Measurements from ENCODE around the gene DEXI. TPM values are rescaled to one million over a fixed set of nuclear protein-coding genes. Genes with fewer than 3 reads are reported as not detected.

DEXI gene
- total and polyA plus RNA-seq, 2 of the 13 experiments (the other 11 are each of a cell fraction or from before 2014, with no cell fraction given) = 51.5 to 70.4 TPM

- TF ChIP-seq ZBTB42 (CRISPR knock-in tag; IDR thresholded peaks at IDR 0.05) = peak; percentile 90
- TF ChIP-seq ZZZ3 (CRISPR knock-in tag; IDR thresholded peaks at IDR 0.05; ENCODE audit: borderline replicate concordance) = no peak; the same call in 1 of the 2 replicates
- TF ChIP-seq, protein P1, sequence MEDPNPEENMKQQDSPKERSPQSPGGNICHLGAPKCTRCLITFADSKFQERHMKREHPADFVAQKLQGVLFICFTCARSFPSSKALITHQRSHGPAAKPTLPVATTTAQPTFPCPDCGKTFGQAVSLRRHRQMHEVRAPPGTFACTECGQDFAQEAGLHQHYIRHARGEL (CRISPR knock-in tag; IDR thresholded peaks at IDR 0.05) = no peak
- TF ChIP-seq DDIT3 (CRISPR knock-in tag; IDR thresholded peaks at IDR 0.05) = no peak
- TF ChIP-seq SMYD3 (CRISPR knock-in tag; IDR thresholded peaks at IDR 0.05) = peak; percentile 10; the same call in 1 of the 2 replicates
- peak; percentile 84; the same call in 1 of the 2 replicates for TF ChIP-seq HOXD1 (CRISPR knock-in tag; IDR thresholded peaks at IDR 0.05)
- TF ChIP-seq ZNF12 (CRISPR knock-in tag; IDR thresholded peaks at IDR 0.05) = peak; percentile 84
- TF ChIP-seq NFAT5 (CRISPR knock-in tag; IDR thresholded peaks at IDR 0.05) = peak; percentile 93; the same call in 1 of the 2 replicates
- peak; percentile 77 for TF ChIP-seq ZNF574 (CRISPR knock-in tag; IDR thresholded peaks at IDR 0.05)
- TF ChIP-seq ETV5 (CRISPR knock-in tag; IDR thresholded peaks at IDR 0.05; ENCODE audit: borderline replicate concordance) = peak; percentile 40; the same call in 1 of the 2 replicates
- no peak for TF ChIP-seq SP2 (CRISPR knock-in tag; IDR thresholded peaks at IDR 0.05)
- TF ChIP-seq ZNF572 (CRISPR knock-in tag; IDR thresholded peaks at IDR 0.05) = no peak
- TF ChIP-seq, protein P2, sequence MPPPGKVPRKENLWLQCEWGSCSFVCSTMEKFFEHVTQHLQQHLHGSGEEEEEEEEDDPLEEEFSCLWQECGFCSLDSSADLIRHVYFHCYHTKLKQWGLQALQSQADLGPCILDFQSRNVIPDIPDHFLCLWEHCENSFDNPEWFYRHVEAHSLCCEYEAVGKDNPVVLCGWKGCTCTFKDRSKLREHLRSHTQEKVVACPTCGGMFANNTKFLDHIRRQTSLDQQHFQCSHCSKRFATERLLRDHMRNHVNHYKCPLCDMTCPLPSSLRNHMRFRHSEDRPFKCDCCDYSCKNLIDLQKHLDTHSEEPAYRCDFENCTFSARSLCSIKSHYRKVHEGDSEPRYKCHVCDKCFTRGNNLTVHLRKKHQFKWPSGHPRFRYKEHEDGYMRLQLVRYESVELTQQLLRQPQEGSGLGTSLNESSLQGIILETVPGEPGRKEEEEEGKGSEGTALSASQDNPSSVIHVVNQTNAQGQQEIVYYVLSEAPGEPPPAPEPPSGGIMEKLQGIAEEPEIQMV (CRISPR knock-in tag; IDR thresholded peaks at IDR 0.05; ENCODE audit: low read depth) = peak; percentile 89; the same call in 1 of the 2 replicates
- peak; percentile 77; the same call in 1 of the 2 replicates for TF ChIP-seq ZNF558 (CRISPR knock-in tag; IDR thresholded peaks at IDR 0.05; ENCODE audit: borderline replicate concordance)
- TF ChIP-seq GFI1 (CRISPR knock-in tag; IDR thresholded peaks at IDR 0.05; ENCODE audit: borderline replicate concordance) = 0 out of 2 replicates have a peak, but pooled peaks have one; percentile 15
- TF ChIP-seq GATAD2A (CRISPR knock-in tag; IDR thresholded peaks at IDR 0.05) = peak; percentile 50
- TF ChIP-seq FOXJ3 (CRISPR knock-in tag; IDR thresholded peaks at IDR 0.05; ENCODE audit: borderline replicate concordance) = no peak
These were observed 47.0 kb downstream of the DEXI start (continued) for GRCh38 chr16:10895053-10895946.
